Activated effector memory CD4-positive, alpha-beta T cell treated with Interleukin-2 at 50 U/mL for 16 hours (primary cell): ENCODE measurements around the gene RBP7.
"Not testable (repeated sequence)": the region's sequence is repeated elsewhere in the genome, so short reads cannot be mapped to it uniquely, and the experiment has no call there.

ENCODE experiments used
- DNase-seq: peaks from one replicate; pipeline ENCODE4 v3.0.0-alpha.2; 2020

The RBP7 gene

DNA sequence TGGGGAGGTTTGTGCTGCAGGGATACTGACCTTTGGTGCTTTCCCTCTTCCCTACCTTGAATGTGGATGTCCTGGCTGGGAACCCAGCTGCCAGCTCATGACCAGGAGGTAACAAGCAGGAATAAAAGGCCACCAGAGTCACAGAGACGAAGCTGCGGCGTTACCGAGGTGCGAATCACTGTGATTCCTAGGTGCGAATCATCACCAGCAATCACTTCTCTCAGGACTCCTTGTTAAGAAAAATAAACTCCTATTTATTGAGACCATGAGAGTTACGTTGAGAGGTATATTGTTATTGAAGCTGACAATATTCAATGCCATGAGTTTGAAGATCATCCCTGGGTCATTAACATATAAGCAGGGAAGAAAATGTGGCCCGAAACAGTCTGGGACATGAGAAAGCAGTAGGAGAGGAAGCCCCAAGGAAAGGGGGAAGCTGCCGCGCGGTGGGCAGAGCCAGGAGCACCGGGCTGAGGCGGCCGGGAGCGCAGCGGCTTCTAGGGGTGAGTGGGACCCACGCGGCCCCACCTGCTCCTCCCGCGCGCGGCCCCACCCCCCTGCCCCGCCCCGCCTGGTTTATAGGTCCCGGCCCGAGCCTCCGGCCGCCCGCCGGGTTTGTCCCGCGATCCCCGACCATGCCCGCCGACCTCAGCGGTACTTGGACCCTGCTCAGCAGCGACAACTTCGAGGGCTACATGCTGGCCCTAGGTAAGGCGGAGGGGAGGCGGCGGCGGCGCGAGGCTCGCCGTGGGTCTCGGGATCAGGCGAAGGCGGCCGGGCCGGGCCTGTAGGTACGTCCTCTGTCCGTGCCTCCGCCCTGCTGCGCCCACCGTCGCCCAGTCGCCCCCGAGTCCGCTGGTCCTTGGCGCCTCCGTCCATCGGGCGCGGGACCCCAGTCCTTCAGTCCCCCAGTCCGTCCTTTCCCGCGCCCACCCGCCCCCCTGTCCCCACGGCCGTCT is at the start of gene RBP7:
RBP7 (plus strand) TSS at position 605 of the 959 bp plus-strand sequence; CDS start at position 636, 31 bp downstream.
- DNase-seq = no peak

DNA sequence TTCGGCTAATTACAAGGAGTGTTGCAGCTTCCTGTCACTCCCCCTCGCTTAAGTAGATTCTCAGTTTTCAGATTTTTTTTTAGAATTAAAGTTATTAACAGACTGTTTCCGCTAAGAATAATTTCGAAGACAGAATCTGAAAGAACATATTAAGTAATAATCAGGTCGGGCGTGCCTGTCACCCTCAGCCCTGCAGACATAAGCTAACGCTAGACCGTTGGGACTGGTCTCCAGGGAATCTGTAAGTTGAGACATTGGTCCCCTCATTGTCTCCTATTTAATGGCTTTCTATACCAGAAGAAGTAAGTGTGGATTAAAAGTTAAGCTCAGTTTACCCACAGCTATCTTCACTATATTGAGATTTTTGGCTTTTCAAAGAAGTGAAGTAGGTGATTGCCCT is 39.3 kb upstream of the RBP7 start:
- no peak for DNase-seq

DNA sequence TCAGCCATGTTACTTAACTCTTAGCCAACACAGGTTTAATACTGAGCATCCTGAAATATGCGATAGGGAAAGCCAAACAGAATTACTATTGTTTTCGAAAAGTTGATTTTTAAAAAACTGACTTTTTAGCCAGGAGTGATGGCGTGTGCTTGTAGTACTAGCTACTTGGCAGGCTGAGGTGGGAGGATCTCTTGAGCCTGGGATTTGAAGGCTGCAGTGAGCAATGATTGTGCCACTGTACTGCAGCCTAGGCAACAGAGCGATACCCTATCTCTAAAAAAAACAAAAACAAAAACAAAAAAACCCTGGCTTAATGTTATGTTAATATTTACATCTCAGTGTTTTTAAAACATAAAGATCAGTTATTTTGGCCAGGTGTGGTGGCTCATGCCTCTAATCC is 37.0 kb upstream of the RBP7 start:
- no peak for DNase-seq

DNA sequence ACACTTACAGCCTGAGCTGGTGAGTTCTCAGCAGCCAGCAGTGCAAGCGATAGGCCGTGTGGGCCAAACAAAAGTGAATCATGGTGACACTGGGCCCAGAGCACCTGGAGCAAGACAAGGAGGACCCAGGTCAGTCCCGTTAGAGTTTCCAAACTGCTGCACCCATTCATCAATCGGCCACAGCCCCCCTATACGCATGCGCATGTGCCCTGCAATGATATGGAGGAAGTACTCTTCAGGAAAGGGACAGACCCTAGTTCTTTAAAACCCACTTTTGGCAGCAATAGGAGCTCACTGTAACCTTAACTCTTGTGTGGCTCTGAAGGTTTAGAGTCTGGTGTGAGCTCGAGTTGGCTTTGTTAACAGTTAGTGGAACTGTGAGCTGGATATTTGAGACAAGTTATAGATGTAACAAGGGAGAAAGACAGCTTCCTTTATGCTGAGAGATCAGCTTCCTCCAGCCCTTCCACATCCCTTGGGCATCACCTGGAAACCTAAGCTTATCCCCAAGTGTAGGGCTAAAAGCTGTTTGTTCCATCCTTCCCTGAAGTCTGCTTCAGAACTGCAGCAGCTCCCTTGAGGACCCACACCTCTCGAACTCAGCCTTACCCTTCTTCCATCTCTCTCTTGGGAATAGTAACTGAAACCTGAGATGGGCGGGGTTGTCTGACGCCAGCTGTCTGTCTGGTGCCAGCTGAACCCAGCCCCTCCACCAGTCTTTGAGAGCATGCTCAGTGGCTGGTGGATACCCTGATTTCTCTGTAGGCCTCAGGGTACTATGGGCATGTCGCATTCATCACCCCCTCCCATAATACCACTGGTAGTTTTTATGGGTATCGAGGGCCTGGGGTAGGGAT is 36.1 kb upstream of the RBP7 start:
- DNase-seq = no peak

DNA sequence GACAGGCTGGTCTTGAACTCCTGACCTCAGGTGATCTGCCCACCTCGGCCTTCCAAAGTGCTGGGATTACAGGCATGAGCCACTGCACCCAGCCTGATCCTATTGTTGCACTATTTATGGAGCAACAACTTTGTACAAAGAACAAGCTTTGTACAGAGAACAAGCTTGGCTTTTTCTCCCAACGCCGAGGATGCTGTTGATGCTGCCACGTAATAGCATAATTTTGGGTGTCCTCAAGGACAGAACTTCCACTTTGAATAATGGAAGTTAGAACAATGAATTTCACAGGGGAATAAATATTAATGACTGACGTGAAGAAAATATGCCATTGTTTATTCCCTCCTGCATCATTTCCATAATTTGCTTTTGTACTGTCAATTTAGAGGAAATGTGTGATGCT is 12.8 kb upstream of the RBP7 start:
- no peak for DNase-seq

DNA sequence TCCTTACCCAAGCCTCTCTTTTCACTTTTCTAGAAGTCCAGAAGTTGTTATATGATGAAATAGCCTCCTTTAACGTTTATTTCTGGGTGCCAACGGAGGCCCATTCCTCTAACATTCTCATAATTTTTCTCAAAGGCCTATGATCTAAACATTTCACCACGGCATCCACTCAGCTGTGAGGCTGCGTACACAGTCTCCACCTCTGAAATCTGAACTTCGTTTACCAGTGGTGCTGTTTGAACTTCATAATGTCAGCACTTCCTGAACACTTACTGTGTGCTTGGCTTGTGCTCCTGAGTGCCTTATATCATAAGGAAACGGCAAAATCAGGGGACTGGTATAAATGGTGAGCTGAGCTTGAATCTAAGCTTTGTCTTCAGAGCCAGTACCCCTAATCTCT is 12.0 kb upstream of the RBP7 start:
- no peak for DNase-seq

DNA sequence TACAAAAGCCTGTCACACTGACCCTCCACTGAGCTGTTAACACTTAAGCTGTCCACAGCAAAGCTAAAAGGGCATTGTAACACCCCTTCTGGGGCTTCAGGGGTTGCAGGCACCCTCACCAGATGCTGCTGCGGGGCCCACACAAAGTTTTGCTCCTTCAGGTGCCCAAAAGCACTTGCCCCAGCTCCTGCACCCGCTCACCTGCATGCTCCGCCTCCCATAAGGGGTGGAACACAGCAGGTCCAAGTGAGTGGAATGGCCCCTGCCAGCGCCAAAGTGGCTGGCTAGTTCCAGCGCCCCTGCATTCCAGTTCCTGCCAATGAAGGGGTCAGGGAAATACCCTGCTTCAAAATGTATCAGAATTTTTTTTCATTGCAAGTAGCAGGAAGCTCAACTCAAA is 7.3 kb upstream of the RBP7 start:
- DNase-seq = no peak

DNA sequence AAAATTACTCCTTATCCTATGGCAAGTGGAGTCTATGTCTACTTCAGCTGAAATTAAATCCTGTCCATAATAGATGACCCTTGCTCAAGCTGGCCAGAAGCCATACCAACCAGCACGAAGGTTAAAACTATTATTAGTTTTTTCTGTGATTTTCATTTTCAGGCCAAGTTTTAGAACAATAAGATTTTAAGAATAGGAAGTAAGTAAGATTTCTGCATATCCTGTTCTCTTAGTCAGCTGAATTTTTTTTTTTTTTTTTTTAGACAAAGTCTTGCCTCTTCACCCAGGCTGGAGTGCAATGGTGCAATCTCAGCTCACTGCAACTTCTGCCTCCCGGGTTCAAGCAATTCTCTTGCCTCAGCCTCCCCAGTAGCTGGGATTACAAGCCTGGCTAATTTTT is 6.1 kb upstream of the RBP7 start:
- no peak for DNase-seq

DNA sequence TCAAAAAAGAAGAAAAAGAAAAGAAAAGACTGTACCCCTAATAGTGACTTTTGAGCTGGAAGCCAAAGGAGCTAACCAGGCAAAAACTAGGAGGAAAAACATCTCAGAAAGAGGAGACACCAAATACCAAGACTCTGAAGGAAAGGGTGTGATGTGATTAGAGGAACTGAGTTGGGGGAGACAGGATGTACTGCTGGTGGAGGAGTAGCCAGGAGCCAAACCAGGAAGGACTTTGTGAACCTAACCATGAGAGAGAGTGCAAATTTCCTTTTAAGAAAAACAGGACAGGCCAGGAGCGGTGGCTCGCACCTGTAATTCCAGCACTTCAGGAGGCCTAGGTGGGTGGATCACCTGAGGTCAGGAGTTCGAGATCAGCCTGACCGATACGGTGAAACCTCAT is 4.1 kb upstream of the RBP7 start:
- no peak for DNase-seq

DNA sequence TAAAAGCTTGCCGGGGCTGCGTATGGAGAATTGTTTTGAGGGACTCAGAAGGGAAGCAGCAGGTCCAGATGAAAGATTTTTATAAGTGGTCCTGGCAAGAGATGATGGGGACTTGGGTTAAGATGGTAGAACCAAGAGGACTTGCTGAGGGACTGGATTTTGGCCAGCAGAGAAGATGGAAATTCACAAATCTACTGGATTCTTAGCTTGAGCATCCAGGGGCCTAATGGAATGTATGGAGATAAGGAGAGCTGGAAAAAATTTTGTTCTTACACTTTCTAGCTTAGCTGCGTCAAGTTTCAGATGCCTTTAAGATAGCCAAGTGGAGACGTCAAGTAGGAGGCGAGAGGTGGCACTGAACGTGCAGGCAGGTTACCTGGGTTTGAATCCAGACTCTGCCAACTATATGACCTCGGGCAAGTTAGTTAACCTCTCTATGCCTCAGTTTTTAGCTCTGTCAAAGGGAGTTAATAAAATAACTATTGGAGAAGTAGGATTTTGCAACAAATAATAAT is 3.4 kb upstream of the RBP7 start:
- DNase-seq = no peak

DNA sequence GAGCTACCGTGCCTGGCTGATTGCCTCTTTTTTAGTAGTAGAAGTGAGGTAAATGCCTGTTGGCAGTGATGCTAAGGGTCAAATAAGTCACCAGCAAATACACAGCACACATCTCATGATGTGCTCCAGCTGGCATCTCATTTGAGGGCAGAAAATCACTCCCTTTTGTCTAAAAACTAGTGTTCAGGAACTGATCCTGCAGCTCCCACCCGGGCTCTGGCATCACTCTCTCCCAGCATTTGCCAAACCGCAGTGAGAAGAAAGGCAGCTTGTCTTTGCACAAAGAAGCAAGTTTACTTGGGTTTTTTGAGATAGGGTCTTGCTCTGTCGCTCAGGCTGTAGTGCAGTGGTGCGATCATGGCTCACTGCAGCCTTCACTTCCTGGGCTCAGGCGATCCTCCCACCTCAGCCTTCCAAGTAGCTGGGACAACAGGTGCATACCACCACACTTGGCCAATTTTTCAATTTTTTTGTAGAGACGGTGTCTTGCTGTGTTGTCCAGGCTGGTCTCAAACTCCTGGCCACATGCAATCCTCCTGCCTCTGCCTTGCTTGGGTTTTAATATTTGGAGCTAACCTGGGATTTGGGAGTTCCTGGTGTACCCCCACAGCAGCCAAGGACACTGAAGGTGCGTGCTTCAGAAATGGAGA is 4.1 kb downstream of the RBP7 start:
- no peak for DNase-seq

DNA sequence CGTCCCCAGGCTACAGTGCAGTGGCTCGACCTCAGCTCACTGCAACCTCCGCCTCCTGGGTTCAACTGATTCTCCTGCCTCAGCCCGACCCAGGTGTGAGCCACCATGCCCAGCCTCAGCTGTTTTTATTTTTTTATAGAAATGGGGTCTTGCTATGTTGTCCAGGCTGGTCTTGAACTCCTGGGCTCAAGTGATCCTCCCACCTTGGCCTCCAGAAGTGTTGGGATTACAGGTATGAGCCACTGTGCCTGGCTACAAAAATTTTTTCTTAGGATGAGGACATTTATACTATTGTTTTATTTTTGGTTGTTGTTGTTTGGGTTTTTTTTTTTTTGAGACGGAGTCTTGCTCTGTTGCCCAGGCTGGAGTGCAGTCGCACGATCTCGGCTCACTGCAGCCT is 8.2 kb downstream of the RBP7 start:
- DNase-seq = not testable (repeated sequence)

DNA sequence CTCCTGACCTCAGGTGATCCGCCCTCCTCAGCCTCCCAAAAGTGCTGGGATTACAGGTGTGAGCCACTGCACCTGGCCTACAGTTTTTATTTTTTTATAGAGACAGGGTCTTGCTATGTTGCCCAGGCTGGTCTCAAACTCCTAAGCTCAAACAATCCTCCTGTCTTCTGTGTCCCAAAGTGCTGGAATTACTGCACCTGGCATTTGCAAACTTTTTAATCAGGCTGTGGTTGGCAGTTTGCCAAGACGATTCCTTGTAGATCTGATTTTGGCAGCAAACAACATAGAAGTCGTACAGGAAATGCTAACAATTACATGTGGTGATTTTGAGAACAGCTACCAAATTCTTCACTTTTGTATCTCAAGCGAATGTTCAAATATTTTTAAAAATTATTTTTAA is 10.1 kb downstream of the RBP7 start:
- DNase-seq = no peak

DNA sequence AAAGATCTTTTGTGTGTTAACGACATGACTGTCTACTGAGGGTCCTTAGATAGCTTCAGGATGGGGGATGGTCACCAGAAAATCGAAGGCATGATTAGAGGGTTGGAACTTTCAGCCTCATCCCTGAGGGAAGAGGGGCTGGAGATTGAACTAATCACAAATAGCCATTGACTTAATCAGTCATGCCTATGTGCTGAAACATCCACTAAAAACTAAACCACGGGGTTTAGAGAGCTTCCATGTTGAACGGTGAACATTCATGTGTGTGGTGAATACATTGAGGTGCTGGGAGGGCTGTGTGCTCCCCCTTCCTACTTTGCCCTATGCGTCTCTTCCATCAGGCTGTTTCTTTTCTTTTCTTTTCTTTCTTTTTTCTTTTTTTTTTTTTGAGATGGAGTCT is 17.0 kb downstream of the RBP7 start:
- DNase-seq = no peak

DNA sequence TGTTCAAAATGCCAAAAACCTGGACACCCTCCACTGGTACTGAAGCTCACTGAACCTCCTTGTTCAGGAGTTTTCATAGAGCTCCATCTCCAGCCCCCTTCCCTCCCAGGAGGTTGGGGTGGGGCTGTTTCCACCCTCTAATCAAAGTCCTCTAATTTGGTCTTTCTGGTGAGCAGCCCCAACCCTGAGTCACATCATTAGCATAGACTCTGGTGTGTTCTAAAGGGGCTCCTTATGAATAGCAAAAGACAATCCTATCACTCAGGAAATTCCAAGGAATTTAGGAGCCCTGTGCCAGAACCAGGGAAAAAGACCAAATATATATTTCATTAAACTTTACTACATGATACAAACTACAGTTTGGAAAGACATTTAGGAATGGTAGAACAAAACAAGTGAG is 22.5 kb downstream of the RBP7 start:
- no peak for DNase-seq

DNA sequence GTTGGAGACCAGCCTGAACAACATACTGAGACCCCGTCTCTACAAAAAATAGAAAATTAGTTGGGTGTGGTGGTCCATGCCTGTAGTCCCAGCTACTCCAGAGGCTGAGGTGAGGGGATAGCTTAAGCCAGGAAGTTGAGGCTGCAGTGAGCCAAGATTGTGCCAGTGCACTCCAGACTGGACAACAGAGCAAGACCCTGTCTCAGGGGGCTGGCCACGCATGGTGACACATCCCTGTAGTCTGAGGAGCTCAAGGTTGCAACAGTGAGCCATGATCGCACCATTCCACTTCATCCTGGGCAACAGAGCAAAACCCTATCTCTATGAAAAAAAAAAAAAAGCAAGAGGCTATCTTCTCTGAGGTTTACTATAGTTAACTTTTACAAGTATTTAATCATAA is 23.1 kb downstream of the RBP7 start:
- DNase-seq = no peak

DNA sequence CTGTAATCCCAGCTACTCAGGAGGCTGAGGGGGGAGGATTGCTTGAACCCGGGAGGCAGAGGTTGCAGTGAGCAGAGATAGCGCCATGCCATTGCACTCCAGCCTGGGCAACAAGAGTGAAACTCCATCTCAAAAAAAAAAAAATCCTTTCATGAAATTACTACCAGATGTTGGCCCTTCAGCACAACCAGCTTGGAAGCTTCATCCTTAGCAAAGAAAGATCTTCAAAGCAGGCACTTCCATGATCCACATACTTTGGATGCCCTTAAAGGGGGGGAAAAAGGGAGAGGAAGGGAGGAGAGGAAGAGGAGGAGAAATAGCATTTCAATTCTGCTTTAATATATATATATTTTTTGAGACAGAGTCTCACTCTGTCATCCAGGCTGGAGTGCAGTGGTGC is 23.6 kb downstream of the RBP7 start:
- not testable (repeated sequence) for DNase-seq

DNA sequence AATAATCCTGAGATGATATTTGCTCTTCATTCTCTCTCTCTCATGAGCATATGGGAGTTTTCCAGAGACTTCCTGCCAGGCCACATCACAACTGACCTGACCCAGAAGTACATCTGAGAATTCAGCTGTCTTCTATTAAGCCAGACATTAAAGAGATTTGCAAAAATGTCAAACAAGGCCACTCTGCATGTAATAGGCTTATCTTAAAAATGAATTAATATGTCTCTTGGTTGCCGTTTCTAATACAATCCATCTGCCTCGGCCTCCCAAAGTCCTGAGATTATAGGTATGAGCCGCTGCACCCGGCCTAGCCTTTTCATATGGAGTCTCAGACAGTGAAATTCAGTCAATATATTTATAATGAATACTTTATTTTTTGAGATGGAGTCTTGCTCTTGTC is 25.0 kb downstream of the RBP7 start:
- DNase-seq = not testable (repeated sequence)

DNA sequence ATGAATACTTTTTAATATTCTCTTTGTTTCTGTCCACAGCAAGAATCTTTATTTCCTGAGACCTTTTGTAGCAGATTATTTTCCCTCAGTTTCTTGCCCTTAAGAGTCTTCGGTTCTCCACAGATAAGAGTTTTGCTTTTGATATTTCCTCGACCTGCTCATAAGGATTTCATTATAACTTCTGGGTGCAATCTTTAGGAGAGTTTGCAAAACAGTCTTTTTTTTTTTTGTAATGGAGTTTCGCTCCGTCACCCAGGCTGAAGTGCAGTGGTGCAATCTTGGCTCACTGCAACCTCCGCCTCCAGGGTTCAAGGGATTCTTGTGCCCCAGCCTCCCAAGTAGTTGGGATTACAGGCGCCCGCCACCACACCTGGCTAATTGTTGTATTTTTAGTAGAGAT is 25.6 kb downstream of the RBP7 start:
- no peak for DNase-seq

DNA sequence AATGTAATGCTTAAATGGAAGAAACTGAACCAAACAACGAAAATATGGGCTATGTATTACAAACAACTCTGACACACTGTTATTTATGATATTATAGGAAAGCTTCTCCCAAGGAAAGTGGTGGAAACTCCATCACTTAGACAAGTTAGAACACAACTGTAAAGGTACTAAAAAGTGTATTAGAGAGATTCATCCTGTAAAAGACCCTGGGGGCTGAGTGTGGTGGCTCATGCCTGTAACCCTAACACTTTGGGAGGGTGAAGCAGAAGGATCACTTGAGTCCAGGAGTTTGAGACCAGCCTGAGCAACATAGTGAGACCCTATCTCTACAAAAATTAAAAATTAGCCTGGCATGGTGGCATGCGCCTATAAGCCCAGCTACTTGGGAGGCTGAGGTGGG is 28.3 kb downstream of the RBP7 start:
- DNase-seq = no peak

DNA sequence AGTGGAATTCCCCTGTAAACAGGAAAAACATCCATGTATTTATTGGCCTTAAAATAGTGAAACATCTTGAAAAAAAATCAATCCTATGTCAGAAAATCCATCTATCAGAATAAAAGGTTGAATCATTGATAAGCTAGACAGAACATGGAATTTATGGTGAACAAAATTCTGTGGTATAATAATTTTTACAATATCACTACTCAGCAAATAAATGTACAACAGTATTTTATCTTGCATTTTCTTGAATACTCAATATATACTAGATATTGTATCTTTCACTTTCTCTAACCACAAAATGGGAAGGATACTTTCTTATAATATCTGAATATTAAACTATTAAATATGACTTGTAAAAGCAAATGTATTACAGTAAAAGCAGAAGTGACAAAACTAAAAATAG is 30.0 kb downstream of the RBP7 start:
- no peak for DNase-seq

DNA sequence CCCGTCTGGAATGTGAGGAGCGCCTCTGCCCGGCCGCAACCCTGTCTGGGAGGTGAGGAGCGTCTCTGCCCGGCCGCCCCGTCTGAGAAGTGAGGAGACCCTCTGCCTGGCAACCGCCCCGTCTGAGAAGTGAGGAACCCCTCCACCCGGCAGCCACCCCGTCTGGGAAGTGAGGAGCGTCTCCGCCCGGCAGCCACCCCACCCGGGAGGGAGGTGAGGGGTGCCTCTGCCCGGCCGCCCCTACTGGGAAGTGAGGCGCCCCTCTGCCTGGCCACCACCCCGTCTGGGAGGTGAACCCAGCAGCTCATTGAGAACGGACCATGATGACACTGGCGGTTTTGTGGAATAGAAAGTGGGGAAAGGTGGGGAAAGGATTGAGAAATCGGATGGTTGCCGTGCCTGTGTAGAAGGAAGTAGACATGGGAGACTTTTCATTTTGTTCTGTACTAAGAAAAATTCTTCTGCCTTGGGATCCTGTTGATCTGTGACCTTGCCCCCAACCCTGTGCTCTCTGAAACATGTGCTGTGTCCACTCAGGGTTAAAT is 32.0 kb downstream of the RBP7 start:
- not testable (repeated sequence) for DNase-seq

DNA sequence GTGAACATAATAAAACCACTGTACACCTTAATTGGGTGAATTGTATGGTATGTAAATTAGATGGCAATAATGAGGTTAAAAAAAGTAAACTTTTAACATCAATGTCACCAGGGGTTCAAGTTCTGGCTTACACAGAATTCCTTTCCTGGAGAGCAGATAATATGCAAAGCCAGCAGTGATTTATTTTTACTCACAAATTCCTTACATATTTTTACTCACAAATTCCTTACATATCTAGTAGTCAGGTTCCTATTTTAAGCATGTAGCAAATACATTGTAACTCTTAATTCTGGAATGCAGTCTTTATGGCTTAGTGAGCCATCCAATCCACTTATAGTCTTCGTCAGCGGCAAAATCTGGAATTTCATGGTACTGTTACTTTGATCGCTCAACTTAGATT is 34.4 kb downstream of the RBP7 start:
- no peak for DNase-seq
